ELF-1 (cell line): Measurements from ENCODE around the gene ANO10.

ENCODE experiments used
- DNase-seq: peaks from one replicate; pipeline ENCODE4 v3.0.0-alpha.2; 2016; ENCODE audit warnings: low read depth, low spot score

Gene ANO10

DNA sequence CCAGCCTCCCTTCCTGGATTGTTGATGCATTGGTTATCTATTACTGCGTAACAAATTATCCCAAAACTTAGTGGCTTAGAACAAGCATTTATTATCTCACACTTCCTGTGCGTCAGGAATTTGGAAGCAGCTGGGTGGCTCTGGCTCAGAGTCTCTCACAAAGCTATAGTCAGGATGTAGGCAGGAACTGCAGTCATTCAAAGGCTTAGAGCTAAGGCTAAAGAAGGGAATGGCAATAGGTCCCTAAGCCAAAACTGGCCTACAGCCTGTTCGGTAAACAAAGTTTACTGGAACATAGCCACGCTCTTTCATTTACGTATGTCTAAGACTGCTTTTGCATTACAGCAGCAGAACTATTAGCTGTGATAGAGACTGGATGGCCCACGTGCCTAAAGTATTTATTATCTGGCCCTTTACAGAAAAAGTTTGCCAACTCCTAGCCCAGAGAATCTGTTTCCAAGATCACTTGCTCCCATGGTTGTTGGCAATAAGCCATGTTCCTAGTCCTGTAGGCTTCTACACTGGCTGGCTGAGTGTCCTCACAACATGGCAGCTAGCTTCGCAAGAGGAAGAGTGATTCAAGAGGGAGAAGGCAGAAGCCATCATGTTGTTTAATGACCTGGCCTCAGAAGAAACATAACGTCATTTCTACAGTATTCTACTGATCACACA is 203.1 kb downstream of the ANO10 start:
- no peak for DNase-seq

- peak; percentile 60 for DNase-seq
These were observed 204.7 kb downstream of the ANO10 start for GRCh38 chr3:43417133-43417532.

- no peak for DNase-seq
These were observed 206.7 kb downstream of the ANO10 start for GRCh38 chr3:43415088-43415487.

DNA sequence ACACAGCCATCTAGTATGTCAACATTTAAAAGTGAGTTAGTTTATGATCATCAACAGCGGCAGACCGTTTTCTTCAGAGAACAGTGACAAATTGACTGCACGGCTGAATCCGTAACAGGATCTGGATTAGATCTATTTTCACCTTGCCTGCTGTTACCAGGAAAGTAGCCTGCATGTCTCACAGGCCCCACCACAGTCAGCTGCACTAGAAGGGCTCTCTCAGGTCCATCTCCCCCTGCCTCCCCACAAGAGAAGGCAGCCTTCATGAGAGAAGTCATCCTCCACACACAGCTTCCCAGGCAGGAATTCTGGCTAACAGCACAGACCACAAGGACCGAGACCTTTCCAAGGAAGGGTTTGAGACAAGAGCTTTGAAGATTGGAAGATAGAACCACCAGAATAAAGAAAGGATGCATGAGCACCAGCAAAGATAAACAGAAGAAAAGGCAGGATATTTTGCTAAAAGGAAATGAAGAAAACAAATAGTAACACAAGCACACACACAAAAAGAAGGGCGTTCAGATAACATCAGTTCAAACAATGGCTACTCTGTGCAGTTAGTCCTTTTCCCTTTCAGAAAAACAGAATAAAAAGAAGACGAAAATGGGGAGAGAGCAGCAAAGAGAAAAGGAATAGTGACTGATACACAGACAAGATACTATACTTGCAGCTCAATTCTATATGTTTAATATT is 208.0 kb downstream of the ANO10 start:
- peak; percentile 18 for DNase-seq

DNA sequence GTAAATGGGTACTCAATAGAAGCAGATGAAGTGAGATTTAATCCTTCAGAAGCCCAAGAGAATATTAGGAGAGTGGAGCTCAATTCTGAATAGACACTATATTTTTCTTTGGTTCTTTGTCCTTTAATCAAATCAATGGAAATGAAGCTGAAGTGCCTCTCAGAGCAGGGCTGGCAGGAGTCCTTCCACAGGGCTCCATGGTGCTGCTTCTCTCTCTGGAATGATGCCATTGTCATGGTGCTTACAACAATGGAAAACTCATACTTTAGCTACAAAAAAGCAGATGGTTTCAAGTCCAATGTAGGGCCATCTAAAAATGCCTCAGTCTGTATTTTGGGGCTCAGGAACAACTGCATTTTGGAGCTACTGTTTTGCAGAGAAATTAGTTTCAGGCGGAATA is 210.4 kb downstream of the ANO10 start:
- no peak for DNase-seq

GRCh38 chr3:43410592-43410991 is 211.2 kb downstream of the ANO10 start:
- no peak for DNase-seq

DNA sequence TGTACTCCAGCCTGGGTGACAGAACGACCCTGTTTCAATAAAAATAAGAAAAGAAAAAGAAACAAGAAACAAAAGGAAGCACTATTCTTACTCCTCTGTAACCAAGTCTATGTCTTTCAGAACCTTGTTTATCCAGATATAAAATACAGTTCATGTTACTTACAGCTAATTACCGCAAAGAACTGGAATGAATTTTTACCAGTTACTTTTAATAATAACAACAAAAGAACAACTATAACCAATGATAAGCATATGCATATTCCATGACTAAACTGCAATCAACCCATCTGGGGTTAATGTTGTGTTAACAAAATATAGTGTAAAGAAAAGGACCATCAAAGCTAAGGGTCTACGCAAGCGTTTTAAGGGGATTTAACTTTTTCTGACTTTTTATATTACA is 212.3 kb downstream of the ANO10 start:
- no peak for DNase-seq

DNA sequence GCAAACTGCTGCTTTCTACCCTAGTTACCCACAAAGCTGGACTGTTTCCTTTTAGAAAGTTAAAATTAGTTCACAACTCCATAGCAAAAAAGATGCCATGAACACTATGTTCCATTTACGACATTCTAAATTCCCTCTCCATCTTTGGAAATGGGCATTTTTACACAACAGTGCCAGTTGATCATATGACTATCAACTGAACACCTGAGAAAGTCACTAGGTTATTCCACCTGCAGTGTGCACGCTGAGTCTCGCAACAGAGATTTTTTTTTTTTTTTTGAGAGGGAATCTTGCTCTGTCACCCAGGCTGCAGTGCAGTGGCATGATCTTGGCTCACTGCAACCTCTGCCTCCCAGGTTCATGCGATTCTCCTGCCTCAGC is 215.2 kb downstream of the ANO10 start:
- DNase-seq: no peak

DNA sequence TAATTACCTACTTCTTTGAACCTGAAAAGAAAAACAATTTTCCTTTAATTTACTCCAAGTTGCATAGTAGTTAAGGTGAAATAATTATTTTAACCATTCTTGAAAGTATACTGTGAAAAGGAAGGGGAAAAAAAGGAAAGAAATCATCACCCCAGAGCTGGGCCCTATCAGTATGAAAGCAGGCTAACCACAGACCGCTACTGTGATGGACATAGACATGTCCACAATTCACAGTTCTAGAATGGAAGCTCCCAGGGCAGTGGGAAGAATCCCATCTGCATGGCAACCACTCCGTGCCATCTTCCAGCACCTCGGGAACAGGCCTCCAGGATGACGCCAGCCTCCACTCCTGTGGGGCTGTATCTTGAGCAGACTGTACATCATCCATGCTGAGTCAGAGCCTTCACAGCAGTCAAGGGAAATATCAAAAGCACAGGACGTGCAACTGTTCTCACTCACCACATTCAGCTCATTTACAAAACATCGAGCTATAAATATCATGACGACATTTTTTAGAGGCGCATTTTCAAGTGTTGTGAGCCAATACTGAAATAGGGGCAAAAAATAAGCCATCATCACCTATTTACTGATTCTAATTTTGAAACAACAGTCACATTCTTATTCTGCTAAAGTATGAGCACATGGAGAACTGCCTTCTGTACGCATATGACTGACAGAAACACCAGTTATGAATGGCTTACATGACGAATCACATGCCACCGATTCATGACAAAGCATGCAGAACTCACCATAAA is 215.7 kb downstream of the ANO10 start:
- DNase-seq: no peak

- DNase-seq: no peak
These were observed 220.8 kb downstream of the ANO10 start for GRCh38 chr3:43400781-43401730.

GRCh38 chr3:43400167-43400566 is 221.6 kb downstream of the ANO10 start:
- DNase-seq: no peak

GRCh38 chr3:43399034-43399433 is 222.8 kb downstream of the ANO10 start:
- DNase-seq: no peak

DNA sequence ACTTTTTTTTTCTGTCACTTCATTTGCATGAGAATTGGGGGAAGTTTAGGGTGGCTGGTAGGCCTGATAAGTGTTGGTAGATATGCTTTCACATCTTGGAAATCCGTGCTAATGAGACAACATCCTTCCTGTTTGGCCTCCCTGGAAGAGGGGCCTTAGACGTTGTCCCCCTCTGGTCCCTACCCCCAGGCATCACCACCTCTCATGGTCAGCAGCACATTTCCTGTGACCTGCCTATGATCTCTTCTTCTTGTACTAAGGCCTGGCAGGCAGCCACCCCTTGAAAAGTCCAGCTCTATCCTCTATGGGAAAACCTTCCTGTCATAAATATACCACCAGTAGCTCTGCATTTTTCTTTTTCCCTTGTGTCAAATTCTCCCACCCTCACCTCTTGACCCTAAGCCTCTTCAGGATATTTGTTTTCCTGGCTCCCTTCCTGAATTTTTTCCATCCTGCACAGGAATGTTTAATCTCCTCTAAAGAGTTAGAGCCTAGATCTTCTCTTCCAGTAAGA is 227.7 kb downstream of the ANO10 start:
- DNase-seq: no peak

- DNase-seq: no peak
These were observed 230.2 kb downstream of the ANO10 start for GRCh38 chr3:43391621-43392020.

GRCh38 chr3:43390255-43390588 is 231.6 kb downstream of the ANO10 start:
- no peak for DNase-seq

GRCh38 chr3:43389388-43390254 is 232.2 kb downstream of the ANO10 start:
- DNase-seq: no peak

- no peak for DNase-seq
These were observed 232.9 kb downstream of the ANO10 start for GRCh38 chr3:43388915-43389314.

DNA sequence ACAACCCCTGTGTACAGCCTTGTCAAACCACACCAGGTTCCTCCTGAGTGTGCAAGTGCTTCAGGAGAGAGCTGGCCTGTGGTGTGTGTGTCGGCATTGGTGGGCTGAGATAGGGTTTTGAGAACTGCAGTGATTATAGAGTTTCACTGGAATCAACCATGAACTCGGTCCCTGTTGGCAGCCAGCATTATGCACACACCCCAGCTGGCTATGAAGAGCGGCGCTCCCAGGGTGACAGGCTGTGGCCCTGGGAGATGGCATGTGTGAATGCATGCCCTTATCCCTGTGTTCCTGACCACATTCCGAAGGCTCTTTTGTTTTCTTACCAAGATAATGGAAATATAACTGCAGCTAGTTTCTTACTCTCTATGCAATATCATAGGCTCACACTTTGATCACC is 233.6 kb downstream of the ANO10 start:
- DNase-seq: no peak

GRCh38 chr3:43379343-43379742 is 242.5 kb downstream of the ANO10 start:
- DNase-seq: no peak

DNA sequence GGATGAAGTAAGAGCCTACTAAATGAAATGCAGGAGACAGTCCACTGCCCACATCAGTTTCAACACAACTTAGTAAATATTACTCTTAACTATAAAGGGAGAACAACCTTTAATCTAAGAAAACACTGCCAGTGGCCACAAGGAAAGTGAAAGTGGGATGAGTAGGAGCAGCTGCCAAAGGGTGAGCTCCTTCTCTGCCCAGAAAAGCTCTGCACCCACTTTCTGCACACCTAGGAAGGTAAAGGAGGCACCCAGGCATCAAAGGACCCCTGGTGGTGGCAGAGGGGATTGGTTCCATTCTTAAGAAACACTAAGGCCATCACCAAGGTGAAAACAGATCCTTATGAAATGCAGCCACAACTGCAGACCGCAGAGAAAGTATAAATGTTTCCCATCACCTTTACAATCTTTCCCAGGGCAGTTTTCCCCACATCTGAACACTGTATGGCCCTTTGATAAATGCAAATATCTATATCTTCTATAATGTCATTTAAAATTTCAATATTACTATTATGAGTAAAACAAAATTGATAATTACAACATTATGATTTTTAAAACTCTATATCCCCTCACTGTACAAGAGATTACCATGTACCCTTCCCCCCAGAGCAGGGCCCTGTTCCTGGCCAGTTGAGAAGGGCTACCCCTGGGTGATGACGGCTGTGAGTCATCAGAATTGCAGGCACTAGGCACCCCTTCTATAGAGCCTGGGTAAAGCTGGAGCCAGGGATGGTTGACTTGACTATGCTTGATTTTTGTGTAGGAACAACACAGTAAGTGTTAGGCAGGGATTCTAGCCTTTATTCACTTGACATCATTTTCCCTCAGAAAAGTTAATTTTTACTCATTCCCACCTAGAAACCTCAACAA is 243.5 kb downstream of the ANO10 start:
- peak; percentile 61 for DNase-seq
